HG03460 (cell line): ENCODE measurements around the gene SIK1.
"Not testable (repeated sequence)": the region's sequence is repeated elsewhere in the genome, so short reads cannot be mapped to it uniquely, and the experiment has no call there.

ENCODE experiments used
- ATAC-seq: cut with Tn5 transposase; IDR thresholded peaks from one replicate; pipeline ENCODE4 v1.9.1; 2021; ENCODE audit not compliant: unreplicated experiment

Gene SIK1

GRCh38 chr21:43398000-43398399 is 28.9 kb downstream of the SIK1 start:
- not testable (repeated sequence) for ATAC-seq

- not testable (repeated sequence) for ATAC-seq
These were observed 29.5 kb downstream of the SIK1 start for GRCh38 chr21:43397439-43397808.

- ATAC-seq, result not testable (repeated sequence)
These were observed 30.0 kb downstream of the SIK1 start for GRCh38 chr21:43396788-43397438.

- ATAC-seq, result not testable (repeated sequence)
These were observed 43.6 kb downstream of the SIK1 start for GRCh38 chr21:43383351-43383750.

- ATAC-seq, result not testable (repeated sequence)
These were observed 44.0 kb downstream of the SIK1 start for GRCh38 chr21:43382902-43383301.

GRCh38 chr21:43380852-43381533 is 45.9 kb downstream of the SIK1 start:
- ATAC-seq, result peak; percentile 66

GRCh38 chr21:43380337-43380736 is 46.6 kb downstream of the SIK1 start:
- ATAC-seq, result peak; percentile 21

GRCh38 chr21:43379626-43380122 is 47.3 kb downstream of the SIK1 start:
- ATAC-seq, result not testable (repeated sequence)

GRCh38 chr21:43376478-43376882 is 50.5 kb downstream of the SIK1 start:
- ATAC-seq, result no peak

- ATAC-seq, result no peak
These were observed 51.0 kb downstream of the SIK1 start for GRCh38 chr21:43375837-43376477.

GRCh38 chr21:43375006-43375836 is 51.7 kb downstream of the SIK1 start:
- no peak for ATAC-seq

GRCh38 chr21:43374228-43374885 is 52.6 kb downstream of the SIK1 start:
- ATAC-seq, result no peak

- ATAC-seq, result no peak
These were observed 53.3 kb downstream of the SIK1 start for GRCh38 chr21:43373362-43374227.

- ATAC-seq, result no peak
These were observed 54.1 kb downstream of the SIK1 start for GRCh38 chr21:43372663-43373361.

GRCh38 chr21:43371786-43372185 is 55.1 kb downstream of the SIK1 start:
- no peak for ATAC-seq

GRCh38 chr21:43370888-43371570 is 55.9 kb downstream of the SIK1 start:
- no peak for ATAC-seq

- ATAC-seq, result no peak
These were observed 56.8 kb downstream of the SIK1 start for GRCh38 chr21:43370091-43370658.

GRCh38 chr21:43369596-43370090 is 57.3 kb downstream of the SIK1 start:
- no peak for ATAC-seq
